ENCODE results near the gene DGAT2. TPM values are rescaled to one million over a fixed set of nuclear protein-coding genes. Genes with fewer than 3 reads are reported as not detected.
A peak's percentile ranks its signal among the peaks of the same experiment; 100 is the strongest.

Gene DGAT2
- total RNA-seq, 1 donor from 2014 or later, result 26.0 TPM

DNA sequence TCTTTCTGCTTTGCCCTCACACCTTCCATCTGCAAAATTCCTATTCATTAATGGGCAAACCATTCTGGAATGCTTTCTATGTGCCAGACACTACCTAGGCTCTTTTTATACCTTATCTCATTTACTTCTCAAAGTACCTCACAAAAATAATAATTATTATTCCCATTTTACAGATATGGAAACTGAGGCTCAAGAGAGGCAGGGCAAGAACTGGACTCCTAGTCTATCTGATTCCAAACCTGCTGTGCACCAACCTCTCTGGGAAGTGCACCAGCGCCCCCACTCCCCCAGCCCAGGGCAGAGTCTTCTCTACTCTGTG, 826 bp upstream of the DGAT2 start:
- intact Hi-C loops (cut with DNase I), result no loop called here
- Histone ChIP-seq H3K9me3 (no peaks in the 10 kb centered on the region), H3K27ac (no peak overlapping the region), H3K4me3 (peak overlapping the region in 1 of 2 donors; percentile 49), H3K4me1 (peaks cover 21% of the 10 kb centered on the region), H3K27me3 (no peaks in the 10 kb centered on the region), H3K36me3 (no peaks in the 10 kb centered on the region)
- DNase-seq (ENCODE audit: extremely low spot score in 2 of 2), result no peak
- TF ChIP-seq POLR2AphosphoS5 (IDR thresholded peaks at IDR 0.05; ENCODE audit: insufficient read depth in 1 of 2, low read depth in 1 of 2) (no peak), CTCF (IDR thresholded peaks at IDR 0.05) (no peak), POLR2A (IDR thresholded peaks at IDR 0.05) (no peak)

DNA sequence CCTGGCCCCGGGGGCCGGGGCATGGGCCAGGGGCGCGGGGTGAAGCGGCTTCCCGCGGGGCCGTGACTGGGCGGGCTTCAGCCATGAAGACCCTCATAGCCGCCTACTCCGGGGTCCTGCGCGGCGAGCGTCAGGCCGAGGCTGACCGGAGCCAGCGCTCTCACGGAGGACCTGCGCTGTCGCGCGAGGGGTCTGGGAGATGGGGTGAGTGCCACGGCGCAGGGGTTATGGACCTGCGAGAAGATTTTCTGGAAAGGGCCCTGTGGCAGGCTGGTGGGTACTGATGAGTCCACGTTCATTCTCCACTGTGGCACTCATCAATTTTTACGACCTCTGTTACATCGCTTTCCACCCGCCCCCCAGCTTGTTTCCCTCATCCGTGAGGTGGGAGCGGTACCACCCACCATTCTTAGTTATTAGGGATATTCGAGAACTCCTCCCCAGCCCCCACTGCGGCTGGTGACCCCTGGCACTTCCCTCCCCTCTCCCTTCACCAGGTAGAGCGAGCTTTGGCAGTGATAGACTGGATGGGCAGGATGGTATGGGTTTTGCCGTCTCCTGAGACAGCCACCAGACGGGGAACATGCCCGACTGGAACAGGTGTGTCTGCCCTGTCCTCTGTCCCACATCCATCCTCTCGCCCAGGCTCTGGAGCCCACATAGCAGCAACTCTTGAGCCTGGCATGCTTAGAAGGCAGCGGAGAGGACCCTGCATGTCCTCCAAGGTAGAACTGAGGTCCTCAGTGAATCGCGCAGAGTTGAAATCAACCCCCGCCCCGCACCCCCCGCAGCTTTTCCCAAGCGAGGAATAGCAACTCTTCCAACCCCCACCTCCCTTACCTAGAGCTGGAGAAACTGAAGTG, 562 bp downstream of the DGAT2 start:
- intact Hi-C loops (cut with DNase I), result no loop called here
- Histone ChIP-seq H3K4me1 (peaks cover 21% of the 10 kb centered on the region), H3K9me3 (no peaks in the 10 kb centered on the region), H3K27me3 (no peaks in the 10 kb centered on the region), H3K36me3 (no peaks in the 10 kb centered on the region), H3K4me3 (peak overlapping the region; percentile 49 to 52), H3K27ac (peak overlapping the region; percentile 51)
- DNase-seq (ENCODE audit: extremely low spot score in 2 of 2), result no peak
- TF ChIP-seq POLR2AphosphoS5 (IDR thresholded peaks at IDR 0.05; ENCODE audit: insufficient read depth in 1 of 2, low read depth in 1 of 2) (no peak), CTCF (IDR thresholded peaks at IDR 0.05) (no peak), POLR2A (IDR thresholded peaks at IDR 0.05) (no peak)

GRCh38 chr11:75770102-75770501, 1.5 kb downstream of the DGAT2 start:
- no peak for TF ChIP-seq POLR2A (IDR thresholded peaks at IDR 0.05)
- no peak for TF ChIP-seq CTCF (IDR thresholded peaks at IDR 0.05)
- TF ChIP-seq POLR2AphosphoS5 (IDR thresholded peaks at IDR 0.05; ENCODE audit: insufficient read depth in 1 of 2, low read depth in 1 of 2), result no peak
- intact Hi-C loops (cut with DNase I), result no loop called here
- Histone ChIP-seq H3K4me1 (peaks cover 21% of the 10 kb centered on the region), H3K27me3 (no peaks in the 10 kb centered on the region), H3K4me3 (peak overlapping the region in 1 of 2 donors; percentile 49), H3K9me3 (no peaks in the 10 kb centered on the region), H3K27ac (no peak overlapping the region), H3K36me3 (no peaks in the 10 kb centered on the region)
- DNase-seq (ENCODE audit: extremely low spot score in 2 of 2), result no peak

- no peak overlapping the region for H3K4me3 ChIP-seq
- H3K27me3 ChIP-seq, result no peaks in the 10 kb centered on the region
- H3K9me3 ChIP-seq, result no peaks in the 10 kb centered on the region
- TF ChIP-seq CTCF (IDR thresholded peaks at IDR 0.05) (no peak), POLR2A (IDR thresholded peaks at IDR 0.05) (no peak), POLR2AphosphoS5 (IDR thresholded peaks at IDR 0.05; ENCODE audit: insufficient read depth in 1 of 2, low read depth in 1 of 2) (no peak)
- no peak overlapping the region for H3K27ac ChIP-seq
- no peak for DNase-seq (ENCODE audit: extremely low spot score in 2 of 2)
- intact Hi-C loops (cut with DNase I), result no loop called here
- peaks cover 21% of the 10 kb centered on the region for H3K4me1 ChIP-seq
- no peaks in the 10 kb centered on the region for H3K36me3 ChIP-seq
These were observed 3.2 kb downstream of the DGAT2 start for GRCh38 chr11:75771646-75772410.

Data from vagina (tissue), 2 donors.